ENCODE results near the gene COL6A2.

COL6A2 gene

DNA sequence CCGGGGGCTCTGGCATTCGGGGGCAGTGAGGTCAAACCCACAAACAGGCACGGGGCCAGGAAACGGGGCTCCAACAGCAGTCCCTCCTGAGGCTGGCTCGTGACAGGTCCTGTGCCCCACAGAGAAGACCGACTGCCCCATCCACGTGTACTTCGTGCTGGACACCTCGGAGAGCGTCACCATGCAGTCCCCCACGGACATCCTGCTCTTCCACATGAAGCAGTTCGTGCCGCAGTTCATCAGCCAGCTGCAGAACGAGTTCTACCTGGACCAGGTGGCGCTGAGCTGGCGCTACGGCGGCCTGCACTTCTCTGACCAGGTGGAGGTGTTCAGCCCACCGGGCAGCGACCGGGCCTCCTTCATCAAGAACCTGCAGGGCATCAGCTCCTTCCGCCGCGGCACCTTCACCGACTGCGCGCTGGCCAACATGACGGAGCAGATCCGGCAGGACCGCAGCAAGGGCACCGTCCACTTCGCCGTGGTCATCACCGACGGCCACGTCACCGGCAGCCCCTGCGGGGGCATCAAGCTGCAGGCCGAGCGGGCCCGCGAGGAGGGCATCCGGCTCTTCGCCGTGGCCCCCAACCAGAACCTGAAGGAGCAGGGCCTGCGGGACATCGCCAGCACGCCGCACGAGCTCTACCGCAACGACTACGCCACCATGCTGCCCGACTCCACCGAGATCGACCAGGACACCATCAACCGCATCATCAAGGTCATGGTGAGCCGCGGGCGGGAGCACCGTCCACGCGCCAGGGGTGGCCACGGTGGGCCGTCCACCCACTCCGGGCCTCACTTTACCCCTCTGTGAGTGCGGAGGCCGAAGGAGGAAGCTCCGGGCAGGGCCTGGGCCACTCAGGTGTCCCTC lies 14.2 kb downstream of the COL6A2 start:
- no peak for DNase-seq (ENCODE audit: low read depth)
- H3K4me3 ChIP-seq (ENCODE audit: low read depth, low read length), result no peak overlapping the region
- TF ChIP-seq, protein P1, sequence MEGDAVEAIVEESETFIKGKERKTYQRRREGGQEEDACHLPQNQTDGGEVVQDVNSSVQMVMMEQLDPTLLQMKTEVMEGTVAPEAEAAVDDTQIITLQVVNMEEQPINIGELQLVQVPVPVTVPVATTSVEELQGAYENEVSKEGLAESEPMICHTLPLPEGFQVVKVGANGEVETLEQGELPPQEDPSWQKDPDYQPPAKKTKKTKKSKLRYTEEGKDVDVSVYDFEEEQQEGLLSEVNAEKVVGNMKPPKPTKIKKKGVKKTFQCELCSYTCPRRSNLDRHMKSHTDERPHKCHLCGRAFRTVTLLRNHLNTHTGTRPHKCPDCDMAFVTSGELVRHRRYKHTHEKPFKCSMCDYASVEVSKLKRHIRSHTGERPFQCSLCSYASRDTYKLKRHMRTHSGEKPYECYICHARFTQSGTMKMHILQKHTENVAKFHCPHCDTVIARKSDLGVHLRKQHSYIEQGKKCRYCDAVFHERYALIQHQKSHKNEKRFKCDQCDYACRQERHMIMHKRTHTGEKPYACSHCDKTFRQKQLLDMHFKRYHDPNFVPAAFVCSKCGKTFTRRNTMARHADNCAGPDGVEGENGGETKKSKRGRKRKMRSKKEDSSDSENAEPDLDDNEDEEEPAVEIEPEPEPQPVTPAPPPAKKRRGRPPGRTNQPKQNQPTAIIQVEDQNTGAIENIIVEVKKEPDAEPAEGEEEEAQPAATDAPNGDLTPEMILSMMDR (conservative IDR thresholded peaks at IDR 0.05; ENCODE audit: low read depth, low read length), result no peak

DNA sequence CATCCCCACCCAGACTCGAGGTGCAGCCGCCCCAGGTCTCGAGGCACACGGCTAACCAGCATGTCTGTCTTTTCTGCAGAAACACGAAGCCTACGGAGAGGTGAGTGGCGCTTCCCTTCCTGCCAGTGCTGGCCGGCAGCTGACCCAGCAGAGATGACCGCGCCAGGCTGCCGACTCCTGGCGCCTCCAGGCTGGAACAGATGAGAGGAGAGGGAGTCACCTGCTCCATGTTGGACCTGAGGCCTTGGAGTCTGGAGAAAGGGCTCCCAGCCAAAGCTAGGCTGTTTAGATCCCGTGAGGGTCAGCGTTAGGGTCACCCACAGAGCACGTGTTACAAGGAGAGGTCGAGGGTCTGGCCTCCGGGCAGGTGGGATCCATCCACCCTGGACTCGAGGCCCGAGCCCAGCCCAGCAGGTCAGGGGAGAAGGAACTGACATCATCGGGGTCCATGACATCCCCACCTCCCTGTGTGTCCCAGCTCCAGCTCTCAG lies 14.9 kb downstream of the COL6A2 start:
- DNase-seq (ENCODE audit: low read depth), result no peak
- TF ChIP-seq, protein P1 (conservative IDR thresholded peaks at IDR 0.05; ENCODE audit: low read depth, low read length), result no peak
- no peak overlapping the region for H3K4me3 ChIP-seq (ENCODE audit: low read depth, low read length)

DNA sequence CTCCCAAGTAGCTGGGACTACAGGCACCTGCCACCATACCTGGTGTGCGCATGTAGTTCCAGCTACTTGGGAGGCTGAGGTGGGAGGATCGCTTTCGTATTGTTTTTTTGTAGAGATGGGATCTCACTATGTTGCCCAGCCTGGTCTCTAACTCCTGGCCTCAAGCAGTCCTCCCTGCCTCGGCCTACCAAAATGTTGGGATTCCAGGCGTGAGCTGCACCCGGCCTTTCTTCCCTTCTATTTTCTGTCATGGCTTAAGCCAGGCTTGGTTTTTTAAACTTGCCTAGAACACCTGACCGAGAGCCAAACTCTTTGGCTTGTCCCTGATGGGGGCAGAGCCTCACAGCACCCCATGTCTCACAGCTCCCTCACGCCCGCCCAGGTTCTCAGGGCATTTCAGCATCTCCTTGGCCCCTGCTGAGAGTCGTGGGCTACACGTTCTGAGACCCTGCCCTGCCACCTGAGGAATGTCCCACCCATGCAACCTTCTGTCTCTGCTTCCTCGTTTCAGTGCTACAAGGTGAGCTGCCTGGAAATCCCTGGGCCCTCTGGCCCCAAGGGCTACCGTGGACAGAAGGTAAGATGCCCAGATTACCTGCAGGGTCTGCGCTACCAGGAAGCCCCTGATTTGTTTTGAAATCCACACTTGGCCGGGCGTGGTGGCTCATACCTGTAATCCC lies 15.7 kb downstream of the COL6A2 start:
- H3K4me3 ChIP-seq (ENCODE audit: low read depth, low read length), result no peak overlapping the region
- no peak for DNase-seq (ENCODE audit: low read depth)
- TF ChIP-seq, protein P1 (conservative IDR thresholded peaks at IDR 0.05; ENCODE audit: low read depth, low read length), result no peak

- no peak for DNase-seq (ENCODE audit: low read depth)
- TF ChIP-seq, protein P1 (conservative IDR thresholded peaks at IDR 0.05; ENCODE audit: low read depth, low read length), result no peak
- no peak overlapping the region for H3K4me3 ChIP-seq (ENCODE audit: low read depth, low read length)
Observed at GRCh38 chr21:46114963-46115362, 17.1 kb downstream of the COL6A2 start.

DNA sequence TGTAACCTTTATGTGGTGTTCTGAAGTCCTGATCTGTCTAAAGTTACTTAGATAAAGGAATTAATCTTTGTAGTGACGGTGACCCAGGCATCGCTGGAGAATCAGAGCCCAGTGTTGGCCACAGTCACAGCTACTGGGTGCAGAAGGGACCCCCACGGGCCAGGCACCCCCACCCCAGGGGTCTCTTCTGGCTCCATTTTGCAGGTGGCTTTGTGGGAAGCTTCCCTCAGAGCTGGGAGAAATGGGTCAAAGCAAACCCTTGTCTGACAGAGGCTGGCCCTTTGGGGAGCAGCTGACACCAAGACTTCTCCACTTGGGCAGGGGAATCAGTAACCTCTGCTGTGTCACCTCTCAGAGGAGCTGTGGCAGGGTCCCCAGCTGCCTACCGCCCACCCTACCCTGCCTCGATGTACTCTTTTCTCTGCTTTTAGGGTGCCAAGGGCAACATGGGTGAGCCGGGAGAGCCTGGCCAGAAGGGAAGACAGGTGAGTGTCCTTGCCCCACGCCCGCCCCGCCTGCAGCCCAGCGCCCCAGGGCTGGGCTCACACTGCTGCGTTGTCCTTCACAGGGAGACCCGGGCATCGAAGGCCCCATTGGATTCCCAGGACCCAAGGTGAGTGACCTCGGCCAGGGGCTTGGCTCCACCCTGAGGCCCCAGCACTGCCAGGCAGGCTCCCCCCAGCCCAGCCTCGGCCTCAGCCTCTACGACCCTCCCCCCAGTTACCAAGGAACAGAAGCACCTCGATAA lies 17.7 kb downstream of the COL6A2 start:
- TF ChIP-seq, protein P1 (conservative IDR thresholded peaks at IDR 0.05; ENCODE audit: low read depth, low read length), result no peak
- DNase-seq (ENCODE audit: low read depth), result no peak
- H3K4me3 ChIP-seq (ENCODE audit: low read depth, low read length), result no peak overlapping the region

GRCh38 chr21:46116189-46116775 lies 18.4 kb downstream of the COL6A2 start:
- TF ChIP-seq, protein P1 (conservative IDR thresholded peaks at IDR 0.05; ENCODE audit: low read depth, low read length), result no peak
- DNase-seq (ENCODE audit: low read depth), result no peak
- H3K4me3 ChIP-seq (ENCODE audit: low read depth, low read length), result no peak overlapping the region
